GM12864 (cell line): Measurements from ENCODE around the gene MALL.
"Not testable (repeated sequence)": the region's sequence is repeated elsewhere in the genome, so short reads cannot be mapped to it uniquely, and the experiment has no call there.

Source experiments
- DNase-seq: peaks from one replicate; pipeline ENCODE4 v3.0.0-alpha.2; 2011; ENCODE audit warnings: low read depth
- H3K4me3 ChIP-seq: 2 replicates; pipeline ENCODE4 v1.5.1; 2011; ENCODE audit warnings: mild to moderate bottlenecking, low read depth, low read length, control low read depth
- TF ChIP-seq, protein P1 (sequence below): IDR thresholded peaks from 2 replicates; pipeline ENCODE4 v1.5.1; 2011; ENCODE audit warnings: low read depth, mild to moderate bottlenecking, moderate library complexity, low read length, control low read depth, inconsistent platforms; ENCODE audit errors: missing control alignments

Gene MALL

DNA sequence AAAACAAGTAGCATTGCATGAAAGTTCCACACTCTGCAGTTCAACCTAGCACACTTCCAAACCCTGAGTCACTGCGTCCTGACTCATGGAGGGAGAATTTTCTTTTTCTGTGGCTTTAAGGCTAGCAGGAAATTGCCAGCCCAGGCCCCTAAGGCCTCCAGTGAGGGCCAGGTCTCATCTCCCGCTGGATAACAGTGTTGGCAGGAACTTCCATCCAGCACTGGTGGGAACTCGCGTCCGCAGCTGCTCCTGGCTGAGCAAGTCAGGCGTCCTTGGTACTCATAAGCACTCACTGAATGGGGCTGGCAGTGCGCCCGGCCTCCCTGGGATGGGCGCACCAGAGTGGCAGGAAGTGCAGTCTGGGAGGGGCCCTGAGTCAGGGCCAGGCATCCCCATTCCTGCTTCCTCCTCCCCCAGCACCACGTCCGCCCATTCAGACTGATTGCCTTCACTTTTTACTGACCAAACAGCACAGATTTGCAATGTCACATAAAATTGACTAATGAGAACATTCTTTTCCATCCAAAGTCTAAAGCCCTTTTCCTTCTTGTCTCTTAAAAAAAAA is 14.3 kb downstream of the MALL start:
- DNase-seq: no peak
- TF ChIP-seq, protein P1, sequence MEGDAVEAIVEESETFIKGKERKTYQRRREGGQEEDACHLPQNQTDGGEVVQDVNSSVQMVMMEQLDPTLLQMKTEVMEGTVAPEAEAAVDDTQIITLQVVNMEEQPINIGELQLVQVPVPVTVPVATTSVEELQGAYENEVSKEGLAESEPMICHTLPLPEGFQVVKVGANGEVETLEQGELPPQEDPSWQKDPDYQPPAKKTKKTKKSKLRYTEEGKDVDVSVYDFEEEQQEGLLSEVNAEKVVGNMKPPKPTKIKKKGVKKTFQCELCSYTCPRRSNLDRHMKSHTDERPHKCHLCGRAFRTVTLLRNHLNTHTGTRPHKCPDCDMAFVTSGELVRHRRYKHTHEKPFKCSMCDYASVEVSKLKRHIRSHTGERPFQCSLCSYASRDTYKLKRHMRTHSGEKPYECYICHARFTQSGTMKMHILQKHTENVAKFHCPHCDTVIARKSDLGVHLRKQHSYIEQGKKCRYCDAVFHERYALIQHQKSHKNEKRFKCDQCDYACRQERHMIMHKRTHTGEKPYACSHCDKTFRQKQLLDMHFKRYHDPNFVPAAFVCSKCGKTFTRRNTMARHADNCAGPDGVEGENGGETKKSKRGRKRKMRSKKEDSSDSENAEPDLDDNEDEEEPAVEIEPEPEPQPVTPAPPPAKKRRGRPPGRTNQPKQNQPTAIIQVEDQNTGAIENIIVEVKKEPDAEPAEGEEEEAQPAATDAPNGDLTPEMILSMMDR: no peak
- no peak overlapping the region for H3K4me3 ChIP-seq

DNA sequence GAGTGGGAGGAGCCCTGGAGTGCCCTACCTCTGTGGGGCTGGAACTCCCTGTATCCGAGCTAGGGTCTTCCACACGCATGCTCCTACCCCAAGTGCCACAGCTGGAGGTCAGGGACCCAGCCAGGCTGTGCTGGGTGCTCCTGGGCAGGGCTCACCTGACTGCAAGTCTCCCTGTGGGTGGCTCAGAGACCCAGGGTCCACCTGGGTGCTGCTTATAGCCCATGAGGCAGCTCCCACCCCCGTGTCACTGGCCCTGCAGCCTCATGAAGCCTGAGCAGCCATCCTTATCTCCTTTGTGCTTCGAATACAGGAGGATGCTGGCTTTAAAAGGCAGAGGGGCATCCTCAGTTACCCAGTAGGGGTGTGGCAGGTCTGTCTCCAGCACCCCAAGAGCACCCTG is 14.7 kb downstream of the MALL start:
- DNase-seq, H3K4me3 ChIP-seq: not testable (repeated sequence)

DNA sequence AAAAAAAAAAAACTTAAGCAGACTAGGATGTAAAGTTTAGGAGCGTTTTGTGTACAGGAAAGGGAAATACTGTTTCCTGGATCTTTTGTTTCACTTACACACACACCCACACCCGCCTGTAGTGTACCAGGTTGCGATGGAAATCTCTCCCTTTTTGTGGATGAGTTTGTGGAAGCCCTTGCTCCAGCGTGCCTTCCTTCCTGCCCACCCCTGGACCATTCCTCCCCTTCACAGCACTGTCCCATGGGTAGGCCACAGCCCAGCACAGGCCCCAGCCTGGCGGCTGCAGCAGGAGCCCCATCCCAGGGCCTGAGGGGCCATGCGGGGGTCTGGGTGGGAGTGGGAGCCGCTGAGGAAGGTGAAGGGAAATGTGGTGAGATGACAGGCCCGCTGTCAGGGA is 15.1 kb downstream of the MALL start:
- no peak for DNase-seq
- TF ChIP-seq, protein P1: no peak
- H3K4me3 ChIP-seq: no peak overlapping the region

DNA sequence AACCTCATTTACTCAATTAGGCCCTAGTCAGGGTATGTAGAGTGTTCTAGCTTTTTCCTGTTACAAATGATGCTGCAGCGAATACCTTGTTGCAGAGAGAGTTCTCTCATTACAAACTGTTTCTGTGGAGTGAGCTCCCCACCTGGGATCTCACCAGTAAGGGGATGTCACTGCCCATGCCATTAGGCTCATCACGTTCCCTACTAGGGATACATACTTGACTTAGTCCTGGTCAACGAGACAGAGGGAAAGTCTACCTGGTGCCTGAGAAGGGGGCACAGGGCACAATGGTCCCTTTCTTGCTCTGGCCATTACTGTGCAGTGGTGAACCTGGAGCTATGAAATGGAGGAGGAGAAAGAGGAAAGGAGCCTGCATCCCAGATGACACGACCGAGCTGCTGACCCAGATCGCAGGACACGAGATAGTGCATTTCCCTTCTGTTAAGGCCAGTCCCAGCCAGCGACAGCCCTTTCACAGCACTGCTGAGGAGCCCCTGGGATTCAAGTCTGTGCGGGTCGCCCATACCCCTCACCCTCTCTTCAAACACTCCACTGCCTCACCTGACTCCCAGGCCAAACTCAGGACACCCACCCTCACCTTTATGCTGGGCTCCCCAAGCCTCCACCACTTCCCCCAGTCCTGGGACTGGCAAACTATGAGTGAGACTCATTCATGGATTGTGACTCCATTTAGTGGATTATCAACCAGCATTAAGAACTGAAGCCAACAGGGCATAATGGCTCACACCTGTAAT is 16.0 kb downstream of the MALL start:
- no peak overlapping the region for H3K4me3 ChIP-seq
- DNase-seq: no peak
- TF ChIP-seq, protein P1: no peak

DNA sequence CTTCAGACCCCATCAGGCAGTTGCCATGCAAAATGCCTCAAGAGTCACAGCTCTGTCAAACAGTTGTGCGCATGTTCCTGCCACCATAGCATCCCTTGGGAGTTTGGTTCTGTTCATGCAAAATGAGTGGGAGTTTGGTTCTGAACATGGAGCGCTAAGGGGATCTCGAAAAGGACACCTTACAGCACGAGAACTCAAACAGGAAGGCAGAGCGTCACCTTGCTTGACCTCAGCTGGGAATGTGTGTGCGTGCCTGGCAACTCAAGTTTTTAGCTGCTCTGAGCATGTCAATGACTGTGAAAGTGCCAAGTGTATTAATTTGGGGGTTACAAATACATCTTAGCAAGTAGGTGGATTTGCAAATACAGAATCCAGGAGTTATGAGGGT is 16.6 kb downstream of the MALL start:
- TF ChIP-seq, protein P1: no peak
- H3K4me3 ChIP-seq: no peak overlapping the region
- no peak for DNase-seq

DNA sequence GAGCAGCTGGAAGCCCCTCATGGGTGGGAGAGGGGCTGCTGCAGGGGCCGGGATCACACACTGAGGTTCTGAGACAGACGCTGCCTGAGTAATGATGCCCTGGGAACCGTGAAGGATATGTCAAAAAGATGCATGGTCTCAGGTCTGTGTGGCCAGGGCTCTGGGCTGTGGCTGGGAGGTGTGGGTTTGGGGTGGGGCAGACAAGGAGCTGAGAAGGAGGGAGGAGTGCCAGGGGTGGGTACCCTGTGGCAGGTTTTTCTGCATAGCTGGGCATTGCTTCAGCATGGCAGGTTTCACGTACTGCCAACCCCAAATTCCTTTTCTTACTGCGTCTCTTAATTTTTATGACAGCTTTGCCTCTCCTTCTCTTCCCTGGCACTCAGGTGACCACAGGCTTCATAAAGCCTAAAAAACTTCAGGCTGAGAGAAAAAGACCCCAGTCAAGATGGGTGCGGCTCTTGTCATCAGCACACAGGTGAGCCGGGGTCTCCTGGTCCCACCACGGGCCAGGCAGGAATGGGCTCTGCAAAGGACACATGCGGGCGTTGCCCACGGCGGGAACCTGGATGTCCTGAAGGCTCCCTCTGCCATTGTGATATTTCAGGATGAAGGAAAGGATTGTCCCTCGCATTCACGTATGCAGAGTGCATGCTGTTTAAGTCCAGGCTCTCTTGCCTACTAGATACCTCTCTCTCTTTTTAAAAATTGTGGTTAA is 18.0 kb downstream of the MALL start:
- TF ChIP-seq, protein P1: no peak
- no peak for DNase-seq

DNA sequence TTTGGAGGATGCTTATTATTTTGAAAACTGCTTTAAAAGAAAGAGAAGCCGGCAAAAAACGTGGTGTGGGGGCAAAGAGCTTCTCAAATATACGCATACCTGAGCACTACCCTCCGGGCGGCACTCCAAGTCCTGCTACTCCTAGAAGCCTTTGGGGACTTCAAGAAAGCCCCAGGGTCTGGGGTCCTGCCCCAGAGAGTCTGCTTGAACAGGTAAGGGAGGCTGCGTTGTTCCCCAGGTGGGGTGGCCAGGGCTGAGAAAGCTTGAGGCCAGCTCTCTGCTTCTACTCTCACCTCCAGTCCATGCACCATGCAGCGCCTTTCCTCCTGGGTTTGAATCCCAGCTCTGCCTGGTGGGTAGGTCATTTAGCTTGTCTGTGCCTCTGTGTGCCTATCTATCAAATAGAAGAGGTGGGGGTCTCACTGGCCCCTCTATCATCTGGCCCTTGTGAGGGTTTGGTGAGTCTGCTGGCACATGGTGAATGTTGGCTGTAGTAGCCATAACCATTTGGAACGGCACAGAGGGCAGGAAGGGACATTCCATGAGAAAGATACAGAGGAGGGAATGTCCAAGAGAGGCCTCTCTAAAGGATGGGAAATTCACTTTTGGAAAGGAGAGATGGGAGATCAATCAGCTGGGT is 19.5 kb downstream of the MALL start:
- TF ChIP-seq, protein P1: no peak
- DNase-seq: no peak
- no peak overlapping the region for H3K4me3 ChIP-seq

More for the DNA sequence above, 18.0 kb downstream of the MALL start:
- no peak overlapping the region for H3K4me3 ChIP-seq

DNA sequence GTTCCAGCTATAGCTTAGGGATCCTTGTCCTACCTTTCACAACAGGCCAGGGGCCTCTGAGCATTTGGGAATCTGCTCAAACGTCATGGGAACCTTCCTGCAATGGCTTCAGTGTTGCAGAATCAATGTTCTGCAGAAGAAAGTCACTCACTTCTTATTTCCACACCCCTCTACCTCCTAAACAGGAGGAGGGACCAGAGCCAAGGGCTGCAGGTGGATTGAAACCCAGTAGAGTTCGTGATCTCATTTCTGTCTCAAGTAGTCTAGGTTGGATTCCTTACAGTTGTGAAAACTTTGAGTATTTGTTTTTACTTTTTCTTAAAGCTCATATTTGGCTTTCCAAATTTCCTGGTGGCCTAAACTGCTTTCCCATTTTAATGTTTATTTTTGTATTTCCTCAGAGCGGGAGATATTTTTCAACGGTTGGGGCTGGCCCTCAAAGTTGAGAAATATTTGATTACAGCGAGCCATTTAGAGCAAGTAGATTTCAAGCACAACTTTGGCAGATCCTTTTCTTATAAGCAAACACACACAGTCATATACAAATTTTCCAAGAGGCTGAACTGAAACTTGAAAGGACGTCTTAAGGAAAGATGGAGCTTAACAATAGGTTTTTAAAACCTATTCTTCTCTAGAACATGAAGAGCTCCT is 20.6 kb downstream of the MALL start:
- not testable (repeated sequence) for DNase-seq, H3K4me3 ChIP-seq

DNA sequence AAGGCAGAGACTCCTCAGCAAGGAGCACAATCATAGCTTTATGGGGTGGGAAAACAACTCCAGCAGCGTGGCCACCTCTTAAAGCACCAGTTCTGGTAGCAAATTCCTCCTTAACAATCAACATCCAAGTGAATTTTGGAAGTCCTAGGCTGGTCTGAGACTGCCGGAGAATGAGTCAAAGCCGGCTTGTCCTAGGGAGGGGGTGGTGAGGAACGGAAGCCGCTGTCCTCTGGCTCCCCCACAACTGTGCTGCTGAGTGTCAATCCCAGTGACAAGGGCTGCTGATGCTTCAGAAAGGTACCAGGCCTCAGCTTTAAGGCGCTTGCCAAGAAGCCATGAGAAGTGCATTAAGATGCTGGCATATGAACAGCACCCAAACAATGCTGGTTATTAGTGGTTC is 21.7 kb downstream of the MALL start:
- not testable (repeated sequence) for DNase-seq, H3K4me3 ChIP-seq

DNA sequence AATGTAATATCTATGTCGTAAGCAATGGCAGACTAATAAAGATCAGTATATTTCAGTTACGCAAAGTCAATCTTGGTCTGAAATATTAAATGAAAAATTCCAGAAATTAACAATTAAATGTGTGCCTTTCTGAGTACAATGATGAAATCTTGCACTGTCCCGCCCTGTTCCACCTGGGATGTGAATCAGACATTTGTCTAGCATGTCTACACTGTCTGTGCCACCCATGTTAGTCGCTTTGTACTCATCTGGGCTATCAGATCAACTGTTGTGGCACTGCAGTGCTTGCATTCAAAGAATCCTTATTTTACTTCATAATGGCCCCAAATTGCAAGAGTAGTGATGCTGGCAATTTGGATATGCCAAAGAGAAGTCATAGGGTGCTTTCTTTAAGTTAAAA is 25.5 kb downstream of the MALL start:
- H3K4me3 ChIP-seq: not testable (repeated sequence)

DNA sequence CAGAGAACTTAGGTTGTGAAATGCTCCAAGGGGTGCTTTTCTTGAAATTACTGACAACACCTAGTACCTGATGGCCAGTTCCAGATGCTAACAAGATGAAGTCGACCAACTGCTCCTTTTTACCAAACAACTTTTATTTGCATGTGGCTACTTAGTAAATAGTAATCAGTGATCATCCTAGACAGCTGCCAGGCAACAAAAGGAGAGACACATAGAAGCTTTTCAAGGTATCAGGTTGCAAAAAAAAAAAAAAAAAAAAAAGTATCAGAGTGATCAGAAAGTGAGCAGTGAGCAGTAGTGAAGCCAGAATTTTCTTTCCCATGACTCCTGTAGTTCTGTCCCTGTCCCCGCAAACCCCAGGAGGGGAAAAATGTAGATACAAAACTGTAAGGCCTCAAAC is 31.9 kb downstream of the MALL start:
- DNase-seq, H3K4me3 ChIP-seq: not testable (repeated sequence)

More for the DNA sequence above, 25.5 kb downstream of the MALL start:
- DNase-seq: not testable (repeated sequence)
